ENCODE results near the gene RNF152.

RNF152 gene

DNA sequence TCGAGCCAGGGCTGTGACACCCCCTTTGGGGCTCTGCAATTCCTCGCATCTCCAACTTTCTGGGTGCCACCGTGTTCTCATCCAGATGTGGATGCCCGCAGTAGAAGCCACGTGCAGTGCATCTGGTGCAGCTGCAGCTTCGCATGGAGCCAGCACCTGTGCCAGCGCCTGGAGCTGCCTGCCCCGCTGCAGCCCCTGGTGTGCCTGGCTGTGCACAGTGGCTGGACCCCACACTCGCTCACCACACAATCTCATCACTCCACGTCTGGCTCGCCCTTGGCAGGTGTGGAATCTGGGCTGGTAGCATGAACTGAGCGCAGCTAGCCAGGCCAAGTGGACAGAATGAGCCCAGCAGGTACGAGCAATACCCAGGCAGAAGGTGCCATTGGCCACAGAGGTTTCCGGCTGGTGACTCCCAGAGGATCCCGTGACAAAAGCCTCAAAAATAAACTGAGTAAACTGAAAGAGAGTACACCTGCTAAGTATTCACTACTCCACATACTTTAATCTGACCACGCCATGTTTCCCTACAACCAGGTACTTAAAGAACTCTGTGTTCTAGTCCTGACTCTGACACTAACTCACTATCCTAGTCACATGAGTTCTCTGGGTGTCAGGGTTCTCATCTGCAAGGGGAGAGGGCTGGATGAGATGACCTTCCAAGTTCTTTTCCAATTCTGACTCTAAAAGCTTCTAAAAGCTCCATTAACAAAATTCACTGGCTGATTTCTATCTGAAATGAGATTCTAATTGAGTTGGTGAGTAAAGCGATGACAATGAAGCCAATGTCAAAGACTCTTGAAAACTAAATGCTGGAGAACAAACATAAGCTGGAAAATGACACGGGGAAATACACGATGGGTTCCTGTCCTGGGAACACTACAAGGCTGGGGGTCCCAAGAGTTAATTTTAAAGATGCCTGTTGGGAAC is 37.1 kb downstream of the RNF152 start:
- H3K4me3 ChIP-seq (replicated peaks; ENCODE audit: low read depth, low read length) = no peak overlapping the region
- no peak for DNase-seq (ENCODE audit: extremely low read depth, low read depth)
- TF ChIP-seq, protein P1, sequence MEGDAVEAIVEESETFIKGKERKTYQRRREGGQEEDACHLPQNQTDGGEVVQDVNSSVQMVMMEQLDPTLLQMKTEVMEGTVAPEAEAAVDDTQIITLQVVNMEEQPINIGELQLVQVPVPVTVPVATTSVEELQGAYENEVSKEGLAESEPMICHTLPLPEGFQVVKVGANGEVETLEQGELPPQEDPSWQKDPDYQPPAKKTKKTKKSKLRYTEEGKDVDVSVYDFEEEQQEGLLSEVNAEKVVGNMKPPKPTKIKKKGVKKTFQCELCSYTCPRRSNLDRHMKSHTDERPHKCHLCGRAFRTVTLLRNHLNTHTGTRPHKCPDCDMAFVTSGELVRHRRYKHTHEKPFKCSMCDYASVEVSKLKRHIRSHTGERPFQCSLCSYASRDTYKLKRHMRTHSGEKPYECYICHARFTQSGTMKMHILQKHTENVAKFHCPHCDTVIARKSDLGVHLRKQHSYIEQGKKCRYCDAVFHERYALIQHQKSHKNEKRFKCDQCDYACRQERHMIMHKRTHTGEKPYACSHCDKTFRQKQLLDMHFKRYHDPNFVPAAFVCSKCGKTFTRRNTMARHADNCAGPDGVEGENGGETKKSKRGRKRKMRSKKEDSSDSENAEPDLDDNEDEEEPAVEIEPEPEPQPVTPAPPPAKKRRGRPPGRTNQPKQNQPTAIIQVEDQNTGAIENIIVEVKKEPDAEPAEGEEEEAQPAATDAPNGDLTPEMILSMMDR (IDR thresholded peaks at IDR 0.05; ENCODE audit: low read depth, low read length, missing control alignments) = no peak

DNA sequence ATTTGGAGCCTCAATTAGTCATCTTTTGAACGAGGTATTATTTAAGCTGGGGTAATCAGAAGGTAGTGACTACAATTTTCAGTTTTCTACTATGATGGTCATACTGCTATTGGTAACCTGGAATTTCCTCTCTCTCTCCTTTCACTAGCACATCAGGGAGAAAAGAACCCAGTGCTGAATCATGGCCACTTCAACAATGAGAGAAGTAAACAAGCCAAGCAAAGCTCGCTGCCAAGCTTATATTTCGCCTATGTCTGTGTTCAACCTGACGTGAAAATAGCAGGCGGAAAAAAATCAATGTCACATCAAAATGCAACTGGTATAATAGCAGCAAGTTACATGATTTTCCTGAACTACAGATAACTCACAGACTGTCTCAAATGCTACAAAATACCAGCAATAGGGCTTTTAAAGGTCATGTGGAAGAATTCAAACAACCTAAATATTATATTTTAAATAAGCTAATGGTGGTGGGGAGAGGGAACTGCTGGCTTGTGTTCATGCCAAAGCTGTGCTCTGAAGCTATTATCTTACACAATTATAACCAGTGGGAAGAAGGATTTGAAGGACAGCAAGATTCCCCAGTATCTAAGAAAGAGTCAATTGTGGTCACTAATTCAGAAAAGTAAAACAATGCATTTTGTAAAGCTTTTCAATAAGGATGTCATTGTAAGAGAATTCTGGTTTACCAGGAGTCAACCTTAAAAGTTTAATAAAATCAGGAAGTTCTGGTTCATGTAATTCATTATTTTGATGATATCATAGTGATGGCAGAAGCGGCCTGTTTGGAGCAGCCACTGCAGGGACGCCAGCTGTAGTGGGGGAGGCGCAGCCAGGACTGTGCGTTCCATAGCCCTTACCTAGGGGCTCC is 38.0 kb downstream of the RNF152 start:
- DNase-seq (ENCODE audit: extremely low read depth, low read depth) = no peak
- TF ChIP-seq, protein P1 (IDR thresholded peaks at IDR 0.05; ENCODE audit: low read depth, low read length, missing control alignments) = no peak
- no peak overlapping the region for H3K4me3 ChIP-seq (replicated peaks; ENCODE audit: low read depth, low read length)

GRCh38 chr18:61853855-61854254 is 39.0 kb downstream of the RNF152 start:
- TF ChIP-seq, protein P1 (IDR thresholded peaks at IDR 0.05; ENCODE audit: low read depth, low read length, missing control alignments) = no peak
- H3K4me3 ChIP-seq (replicated peaks; ENCODE audit: low read depth, low read length) = no peak overlapping the region
- DNase-seq (ENCODE audit: extremely low read depth, low read depth) = no peak

GRCh38 chr18:61852496-61852895 is 40.3 kb downstream of the RNF152 start:
- H3K4me3 ChIP-seq (replicated peaks; ENCODE audit: low read depth, low read length) = no peak overlapping the region
- DNase-seq (ENCODE audit: extremely low read depth, low read depth) = no peak
- TF ChIP-seq, protein P1 (IDR thresholded peaks at IDR 0.05; ENCODE audit: low read depth, low read length, missing control alignments) = no peak

DNA sequence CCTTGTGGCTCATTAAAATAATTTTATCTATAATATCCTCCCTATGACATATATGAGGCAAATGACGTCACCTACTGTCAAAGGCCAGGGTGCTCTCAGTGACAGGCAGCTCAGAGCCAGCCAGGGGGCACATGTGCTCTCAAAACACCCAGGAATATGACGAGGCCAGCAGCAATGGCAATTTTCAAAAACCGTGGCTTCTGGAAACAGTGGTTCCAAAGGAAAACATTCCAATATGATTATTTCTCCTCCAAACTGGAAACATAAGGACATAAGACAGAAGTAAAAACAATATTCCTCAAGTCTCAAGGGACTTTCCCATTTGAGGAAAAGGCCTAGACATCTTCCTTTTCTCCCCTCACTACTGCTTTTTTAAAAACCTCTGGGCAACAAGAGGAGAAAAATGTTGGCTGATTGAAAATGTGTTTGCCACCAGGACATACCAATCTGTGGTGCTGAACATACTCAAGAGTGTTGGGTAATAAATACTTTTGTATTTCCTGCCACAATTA is 40.8 kb downstream of the RNF152 start:
- TF ChIP-seq, protein P1 (IDR thresholded peaks at IDR 0.05; ENCODE audit: low read depth, low read length, missing control alignments) = no peak
- no peak for DNase-seq (ENCODE audit: extremely low read depth, low read depth)
- H3K4me3 ChIP-seq (replicated peaks; ENCODE audit: low read depth, low read length) = no peak overlapping the region

DNA sequence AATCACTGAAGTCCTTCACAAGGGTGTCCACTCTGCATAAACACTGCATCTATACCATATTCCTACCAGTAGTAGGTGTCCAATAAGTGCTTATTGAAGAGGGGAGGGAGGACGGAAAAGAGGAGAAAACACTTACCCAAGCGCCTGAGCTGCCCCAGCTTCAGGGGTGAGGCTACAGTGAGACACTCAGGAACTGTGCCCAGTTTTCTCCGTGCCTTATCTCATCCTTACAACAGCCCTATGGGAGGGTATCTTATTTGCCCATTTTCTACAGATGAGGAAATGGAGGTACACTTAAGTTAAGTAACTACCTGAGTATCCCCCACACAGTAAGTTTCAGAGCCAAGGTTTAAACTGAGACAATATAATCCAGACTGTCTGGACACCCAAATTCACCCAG is 41.5 kb downstream of the RNF152 start:
- H3K4me3 ChIP-seq (replicated peaks; ENCODE audit: low read depth, low read length) = no peak overlapping the region
- TF ChIP-seq, protein P1 (IDR thresholded peaks at IDR 0.05; ENCODE audit: low read depth, low read length, missing control alignments) = no peak
- DNase-seq (ENCODE audit: extremely low read depth, low read depth) = no peak

Measured in HFF-Myc (cell line).